ENCODE measurements around the gene ISL1. TPM values are rescaled to one million over a fixed set of nuclear protein-coding genes. Genes with fewer than 3 reads are reported as not detected.
A peak's percentile ranks its signal among the peaks of the same experiment; 100 is the strongest.

The ISL1 gene
- total RNA-seq, 1 experiment from 2014 or later = 0.71 TPM

DNA sequence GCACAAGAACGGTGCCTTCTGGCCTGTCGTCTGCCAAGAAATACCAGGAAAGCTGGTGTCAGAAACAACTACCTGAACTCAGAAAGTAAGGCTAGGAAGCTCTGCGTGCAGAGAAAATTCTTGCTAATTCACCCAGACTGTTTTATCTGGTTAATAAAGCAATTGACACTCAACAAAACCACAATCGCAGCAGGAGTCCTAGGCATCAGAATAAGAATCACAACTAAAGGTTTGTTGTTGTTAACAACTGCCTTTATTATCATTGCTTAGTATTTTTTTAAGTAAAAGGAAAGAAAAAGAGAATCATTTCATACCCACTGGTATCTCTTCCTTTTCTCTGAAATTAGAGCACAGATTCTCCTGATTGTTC lies 3.9 kb upstream of the ISL1 start:
- H3K27ac ChIP-seq = no peak overlapping the region
- H3K9me3 ChIP-seq (replicated peaks) = no peaks in the 10 kb centered on the region
- DNase-seq (ENCODE audit: low read depth in 1 of 2, low spot score in 2 of 2) = no peak
- H3K4me1 ChIP-seq (replicated peaks) = peaks cover 9% of the 10 kb centered on the region; the same call in 1 of the 2 replicates
- no peaks in the 10 kb centered on the region for H3K36me3 ChIP-seq
- H3K4me3 ChIP-seq = no peak overlapping the region
- peaks cover 35% of the 10 kb centered on the region for H3K27me3 ChIP-seq (replicated peaks)

DNA sequence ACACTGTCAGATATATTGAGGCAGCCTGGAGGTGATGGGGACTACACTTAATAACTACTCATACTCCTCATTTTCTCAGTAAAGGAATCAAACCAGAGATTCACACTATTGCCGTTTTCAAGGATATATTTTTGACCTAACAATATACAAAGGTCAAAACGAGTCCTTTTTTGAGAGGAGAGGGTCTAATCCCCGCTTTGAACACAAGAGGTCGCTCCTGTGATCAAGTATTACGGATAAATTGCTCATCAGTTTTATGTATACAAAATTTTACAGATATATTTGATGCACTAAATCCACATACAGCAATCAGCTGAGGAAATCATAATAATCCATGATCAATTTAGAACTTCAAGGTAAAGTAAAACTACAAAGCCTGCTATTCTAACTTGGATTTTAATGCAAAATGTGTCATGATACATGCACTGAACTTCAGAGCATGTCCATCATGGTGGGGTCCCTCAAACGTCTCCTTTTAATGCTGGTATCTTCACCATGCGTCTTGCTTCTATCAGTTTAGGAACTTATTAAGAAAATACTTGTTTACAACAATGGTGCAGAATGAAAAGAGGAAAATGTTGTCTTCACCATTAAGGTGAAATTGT lies 2.5 kb upstream of the ISL1 start:
- DNase-seq (ENCODE audit: low read depth in 1 of 2, low spot score in 2 of 2) = peak in 1 of 2 experiments; percentile 14

DNA sequence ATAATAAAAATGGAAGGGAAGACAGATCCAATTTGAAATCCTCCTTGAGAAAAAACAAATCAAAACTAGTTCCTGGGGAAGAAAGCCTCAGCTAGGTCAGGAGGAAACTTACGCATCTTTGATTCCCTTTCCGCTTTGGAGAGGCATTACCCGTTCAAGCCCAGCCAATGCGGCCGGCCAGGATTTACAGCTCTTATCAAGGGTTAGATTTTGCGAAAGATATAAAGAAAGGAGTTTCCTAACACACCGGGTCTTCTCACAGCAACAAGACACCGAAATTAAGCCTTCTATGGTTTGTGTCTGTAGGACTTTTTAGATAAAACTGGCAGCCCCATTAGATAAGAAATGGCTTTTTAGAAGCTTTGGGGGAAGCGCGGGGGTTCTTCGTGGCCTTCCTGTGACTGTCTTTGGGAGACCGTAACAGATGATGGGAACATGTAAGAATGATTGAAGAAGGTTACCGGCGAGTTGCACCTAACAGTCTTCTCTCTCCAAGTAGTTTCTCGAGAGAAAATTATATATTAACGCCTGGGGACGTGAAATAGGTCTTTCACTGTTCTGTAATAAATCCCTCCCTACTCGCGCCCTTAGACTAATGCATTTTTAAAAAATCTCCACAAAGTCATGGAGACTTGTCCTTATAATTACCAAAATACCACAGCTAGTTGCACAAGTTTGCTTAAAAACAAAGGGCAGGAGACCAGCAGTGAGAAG lies 1.3 kb upstream of the ISL1 start:
- Histone ChIP-seq H3K36me3 (no peaks in the 10 kb centered on the region), H3K27ac (no peak overlapping the region), H3K4me3 (no peak overlapping the region), H3K4me1 (replicated peaks) (peaks cover 9% of the 10 kb centered on the region; the same call in 1 of the 2 replicates), H3K27me3 (replicated peaks) (peaks cover 46% of the 10 kb centered on the region), H3K9me3 (replicated peaks) (no peaks in the 10 kb centered on the region)
- DNase-seq (ENCODE audit: low read depth in 1 of 2, low spot score in 2 of 2) = no peak

More for the DNA sequence above, 2.5 kb upstream of the ISL1 start:
- H3K36me3 ChIP-seq = no peaks in the 10 kb centered on the region
- H3K9me3 ChIP-seq (replicated peaks) = no peaks in the 10 kb centered on the region
- H3K27ac ChIP-seq = no peak overlapping the region
- no peak overlapping the region for H3K4me3 ChIP-seq
- H3K4me1 ChIP-seq (replicated peaks) = peaks cover 9% of the 10 kb centered on the region; the same call in 1 of the 2 replicates
- H3K27me3 ChIP-seq (replicated peaks) = peaks cover 44% of the 10 kb centered on the region

DNA sequence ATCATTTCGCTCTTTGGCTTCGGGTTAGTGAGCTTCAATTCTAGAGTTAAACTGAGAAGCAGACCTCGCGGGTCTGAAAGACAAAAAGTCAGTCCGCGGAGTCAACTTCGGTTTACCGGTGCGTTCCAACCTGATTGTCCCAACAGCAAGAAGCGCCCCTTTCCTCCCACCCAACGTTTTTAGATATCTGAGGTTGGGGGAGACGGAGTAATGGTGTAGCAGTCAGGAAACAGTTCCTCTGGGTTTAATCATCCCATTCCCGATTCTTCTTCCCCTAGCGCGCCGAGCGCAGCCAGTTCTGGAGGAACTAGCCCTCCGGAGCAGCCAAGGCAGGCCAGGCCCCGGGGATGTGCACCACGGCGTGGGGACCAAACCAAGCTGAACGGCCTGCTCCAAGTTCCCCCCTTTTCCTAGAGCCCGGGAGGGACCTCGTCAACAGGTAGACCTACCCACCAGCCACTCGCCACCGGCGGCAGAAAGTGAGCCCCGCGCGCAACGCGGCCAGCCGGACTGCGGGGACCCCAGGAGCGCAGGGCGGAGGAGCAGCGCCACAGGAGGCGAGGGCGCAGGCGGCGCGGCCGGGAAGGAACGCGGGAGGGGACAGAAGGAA lies 622 bp upstream of the ISL1 start:
- peaks cover 9% of the 10 kb centered on the region; the same call in 1 of the 2 replicates for H3K4me1 ChIP-seq (replicated peaks)
- no peak overlapping the region for H3K27ac ChIP-seq
- no peaks in the 10 kb centered on the region for H3K36me3 ChIP-seq
- H3K9me3 ChIP-seq (replicated peaks) = no peaks in the 10 kb centered on the region
- peak overlapping the region; percentile 44 for H3K4me3 ChIP-seq
- DNase-seq (ENCODE audit: low read depth in 1 of 2, low spot score in 2 of 2) = no peak
- H3K27me3 ChIP-seq (replicated peaks) = peaks cover 46% of the 10 kb centered on the region

DNA sequence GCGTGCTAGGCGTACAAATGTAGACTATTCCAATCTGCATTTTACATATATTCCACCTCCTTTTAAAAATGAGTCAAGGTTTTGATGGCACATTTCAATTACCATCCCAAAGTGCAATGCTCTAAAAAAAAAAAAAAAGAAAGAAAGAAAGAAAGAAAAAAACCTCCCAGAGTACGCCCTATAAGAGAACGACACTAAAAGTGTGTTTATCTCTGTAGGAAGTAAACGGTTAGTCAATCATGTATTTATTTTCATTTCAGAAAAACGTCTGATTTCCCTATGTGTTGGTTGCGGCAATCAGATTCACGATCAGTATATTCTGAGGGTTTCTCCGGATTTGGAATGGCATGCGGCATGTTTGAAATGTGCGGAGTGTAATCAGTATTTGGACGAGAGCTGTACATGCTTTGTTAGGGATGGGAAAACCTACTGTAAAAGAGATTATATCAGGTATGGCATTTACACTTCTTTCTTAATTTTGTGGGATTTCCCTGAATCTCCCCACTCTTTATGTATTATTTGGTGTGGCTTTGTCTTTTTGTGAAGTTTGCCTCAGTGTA lies 1.1 kb downstream of the ISL1 start:
- Histone ChIP-seq H3K9me3 (replicated peaks) (no peaks in the 10 kb centered on the region), H3K27me3 (replicated peaks) (peaks cover 36% of the 10 kb centered on the region), H3K4me1 (replicated peaks) (peaks cover 3% of the 10 kb centered on the region; the same call in 1 of the 2 replicates), H3K27ac (no peak overlapping the region), H3K36me3 (no peaks in the 10 kb centered on the region), H3K4me3 (peak overlapping the region; percentile 44)
- no peak for DNase-seq (ENCODE audit: low read depth in 1 of 2, low spot score in 2 of 2)

GRCh38 chr5:51385216-51385615 lies 2.0 kb downstream of the ISL1 start:
- H3K27me3 ChIP-seq (replicated peaks) = peaks cover 28% of the 10 kb centered on the region
- no peaks in the 10 kb centered on the region for H3K9me3 ChIP-seq (replicated peaks)
- no peak for DNase-seq (ENCODE audit: low read depth in 1 of 2, low spot score in 2 of 2)
- peaks cover 3% of the 10 kb centered on the region; the same call in 1 of the 2 replicates for H3K4me1 ChIP-seq (replicated peaks)
- H3K4me3 ChIP-seq = no peak overlapping the region
- no peak overlapping the region for H3K27ac ChIP-seq
- no peaks in the 10 kb centered on the region for H3K36me3 ChIP-seq

DNA sequence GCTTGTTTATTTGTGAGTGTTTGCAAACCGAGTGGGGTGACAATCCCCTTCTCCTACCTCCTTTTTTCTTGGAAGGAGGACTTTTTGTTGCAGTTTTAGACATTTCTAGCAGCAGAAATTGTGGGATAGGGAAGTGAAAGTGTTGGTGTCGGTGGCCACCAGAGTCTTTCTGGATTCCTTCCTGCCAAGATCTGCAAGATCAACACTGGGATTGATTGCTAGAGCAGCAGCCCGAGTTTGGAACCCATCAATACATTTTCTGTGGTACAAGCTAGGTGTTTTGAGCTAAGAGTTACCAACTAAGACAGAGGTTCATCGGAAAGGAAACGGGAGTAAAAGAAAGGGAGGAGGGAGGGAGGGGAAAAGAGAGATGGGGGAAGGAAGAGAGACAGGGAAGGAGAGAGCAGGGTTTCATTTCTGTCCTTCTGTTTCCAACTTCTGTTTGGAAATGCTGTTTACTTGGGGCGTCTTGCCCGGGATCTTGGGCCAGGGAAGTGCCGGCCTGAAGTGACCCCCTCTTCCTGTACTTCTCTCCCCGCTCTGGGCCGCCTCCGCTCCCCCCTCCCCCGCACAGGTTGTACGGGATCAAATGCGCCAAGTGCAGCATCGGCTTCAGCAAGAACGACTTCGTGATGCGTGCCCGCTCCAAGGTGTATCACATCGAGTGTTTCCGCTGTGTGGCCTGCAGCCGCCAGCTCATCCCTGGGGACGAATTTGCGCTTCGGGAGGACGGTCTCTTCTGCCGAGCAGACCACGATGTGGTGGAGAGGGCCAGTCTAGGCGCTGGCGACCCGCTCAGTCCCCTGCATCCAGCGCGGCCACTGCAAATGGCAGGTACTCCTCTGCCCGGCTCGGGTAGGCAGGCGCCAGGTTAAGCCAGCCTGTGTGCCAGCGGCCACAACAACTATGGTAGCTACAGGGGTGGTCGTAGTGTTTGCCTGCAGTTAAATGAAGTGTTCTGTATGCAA lies 4.0 kb downstream of the ISL1 start:
- Histone ChIP-seq H3K9me3 (replicated peaks) (no peaks in the 10 kb centered on the region), H3K36me3 (no peaks in the 10 kb centered on the region), H3K27me3 (replicated peaks) (peaks cover 22% of the 10 kb centered on the region), H3K4me3 (no peak overlapping the region), H3K4me1 (replicated peaks) (peaks cover 3% of the 10 kb centered on the region; the same call in 1 of the 2 replicates), H3K27ac (no peak overlapping the region)
- no peak for DNase-seq (ENCODE audit: low read depth in 1 of 2, low spot score in 2 of 2)

GRCh38 chr5:51387884-51388275 lies 4.6 kb downstream of the ISL1 start:
- Histone ChIP-seq H3K4me1 (replicated peaks) (peaks cover under 1% of the 10 kb centered on the region; the same call in 1 of the 2 replicates), H3K4me3 (no peak overlapping the region), H3K27ac (no peak overlapping the region), H3K27me3 (replicated peaks) (peaks cover 17% of the 10 kb centered on the region), H3K9me3 (replicated peaks) (no peaks in the 10 kb centered on the region), H3K36me3 (no peaks in the 10 kb centered on the region)
- DNase-seq (ENCODE audit: low read depth in 1 of 2, low spot score in 2 of 2) = no peak

DNA sequence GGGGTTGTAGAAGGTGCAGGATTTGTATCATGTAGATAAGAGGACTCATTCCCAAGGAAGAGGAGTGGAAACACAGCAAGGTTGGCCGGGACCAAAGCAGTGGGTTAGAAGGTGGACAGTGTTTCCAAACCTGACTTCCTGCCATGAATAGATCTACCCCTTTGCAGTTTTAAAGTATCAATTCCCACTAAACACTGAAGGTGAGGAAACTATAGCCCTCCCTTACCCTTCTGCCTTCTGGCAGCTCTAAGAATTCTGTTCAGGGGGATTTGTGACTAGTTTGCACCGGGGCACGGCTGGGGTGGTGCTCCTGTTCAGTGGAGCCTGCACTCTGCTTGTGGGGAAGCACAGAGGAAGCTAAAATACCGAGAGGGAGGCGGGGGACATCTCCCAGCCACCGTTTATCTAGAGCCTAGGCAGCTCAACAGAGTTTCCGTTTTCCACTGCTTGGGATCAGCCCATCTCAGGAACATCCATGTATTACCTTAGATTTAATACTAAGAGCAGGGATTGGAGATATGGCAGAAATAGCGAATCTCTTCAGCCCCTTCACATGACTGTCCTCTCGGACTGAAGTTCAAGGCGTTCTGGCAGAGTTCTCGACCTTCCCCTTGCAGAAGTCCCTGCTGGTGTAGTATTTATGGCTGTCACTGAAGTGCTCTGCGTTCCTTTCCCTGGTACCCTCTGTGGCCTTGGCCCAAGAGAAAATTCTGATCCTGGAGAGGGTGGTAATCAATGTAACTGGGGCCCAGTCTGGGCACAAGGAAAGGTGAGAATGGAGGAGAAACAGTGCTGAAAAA lies 5.4 kb downstream of the ISL1 start:
- H3K4me3 ChIP-seq = no peak overlapping the region
- H3K27me3 ChIP-seq (replicated peaks) = peaks cover 15% of the 10 kb centered on the region
- no peak for DNase-seq (ENCODE audit: low read depth in 1 of 2, low spot score in 2 of 2)
- no peak overlapping the region for H3K27ac ChIP-seq
- no peaks in the 10 kb centered on the region for H3K4me1 ChIP-seq (replicated peaks)
- H3K36me3 ChIP-seq = no peaks in the 10 kb centered on the region
- no peaks in the 10 kb centered on the region for H3K9me3 ChIP-seq (replicated peaks)

- Histone ChIP-seq H3K27me3 (replicated peaks) (peaks cover 11% of the 10 kb centered on the region), H3K27ac (no peak overlapping the region), H3K36me3 (no peaks in the 10 kb centered on the region), H3K4me3 (no peak overlapping the region), H3K4me1 (replicated peaks) (no peaks in the 10 kb centered on the region), H3K9me3 (replicated peaks) (no peaks in the 10 kb centered on the region)
- DNase-seq (ENCODE audit: low read depth in 1 of 2, low spot score in 2 of 2) = no peak
Measured at GRCh38 chr5:51389288-51389576, 6.0 kb downstream of the ISL1 start.

GRCh38 chr5:51389577-51390463 lies 6.6 kb downstream of the ISL1 start:
- Histone ChIP-seq H3K36me3 (no peaks in the 10 kb centered on the region), H3K27ac (no peak overlapping the region), H3K4me1 (replicated peaks) (no peaks in the 10 kb centered on the region), H3K9me3 (replicated peaks) (no peaks in the 10 kb centered on the region), H3K27me3 (replicated peaks) (peaks cover 7% of the 10 kb centered on the region), H3K4me3 (no peak overlapping the region)
- no peak for DNase-seq (ENCODE audit: low read depth in 1 of 2, low spot score in 2 of 2)

GRCh38 chr5:51391175-51391574 lies 7.9 kb downstream of the ISL1 start:
- Histone ChIP-seq H3K4me3 (no peak overlapping the region), H3K27ac (no peak overlapping the region), H3K4me1 (replicated peaks) (no peaks in the 10 kb centered on the region), H3K27me3 (replicated peaks) (no peaks in the 10 kb centered on the region; the same call in 1 of the 2 replicates), H3K9me3 (replicated peaks) (no peaks in the 10 kb centered on the region), H3K36me3 (no peaks in the 10 kb centered on the region)
- DNase-seq (ENCODE audit: low read depth in 1 of 2, low spot score in 2 of 2) = no peak
